Psoas muscle (tissue), 8 donors: Measurements from ENCODE around the gene TMEM131L. TPM values are rescaled to one million over a fixed set of nuclear protein-coding genes. Genes with fewer than 3 reads are reported as not detected.

Experiments
- ATAC-seq, 4 donors: fragments of 200-7000 bp; cut with Tn5 transposase; one replicate each; pipeline ENCODE4 v1.9.1; 2020; ENCODE audit warnings: moderate library complexity in 3 of 4, mild to moderate bottlenecking in 2 of 4
- DNase-seq, 2 donors: peaks; one replicate each; pipeline ENCODE4 v3.0.0-alpha.2; 2020
- H3K27ac ChIP-seq: fragments of 200-600 bp; one replicate; pipeline ENCODE4 v1.8.0; 2022
- H3K27me3 ChIP-seq, 3 donors: fragments of 200-600 bp in 1 of 3; one replicate each; pipeline versions ENCODE4 v1.6.1 to v1.8.0; 2013 to 2022; ENCODE audit warnings: low read length in 2 of 3, mild to moderate bottlenecking in 2 of 3, moderate library complexity in 1 of 3; ENCODE audit not compliant: insufficient read depth in 3 of 3
- H3K36me3 ChIP-seq, 2 donors: fragments of 200-600 bp in 1 of 2; one replicate each; pipeline versions ENCODE4 v1.6.1 to v1.8.0; 2013 to 2022; ENCODE audit warnings: low read depth in 1 of 2, mild to moderate bottlenecking in 1 of 2, moderate library complexity in 1 of 2; ENCODE audit not compliant: insufficient read depth in 1 of 2
- H3K4me1 ChIP-seq: fragments of 200-600 bp; one replicate; pipeline ENCODE4 v1.8.0; 2022
- H3K4me3 ChIP-seq: fragments of 200-600 bp; one replicate; pipeline ENCODE4 v1.8.0; 2022; ENCODE audit warnings: mild to moderate bottlenecking
- H3K9me3 ChIP-seq: fragments of 200-600 bp; one replicate; pipeline ENCODE4 v1.8.0; 2022
- WGBS, 3 donors: extraction: QIAGEN DNeasy Blood & Tissue Kit; methylation state at CpG; one replicate each; pipeline versions ENCODE4 v1.1.6 to v1.1.7; 2013; 5-methylcytosine and 5-hydroxymethylcytosine counted together
- intact Hi-C, 2 donors: fragments of 100-400 bp; cut with DNase I; formaldehyde crosslinking; loops; one replicate each; pipeline versions ENCODE4 v1.11.0 to v1.14.2; 2022
- polyA plus RNA-seq, 3 donors: library from polyadenylated mRNA; stranded (reverse); fragments of 200-250 nt; gene quantifications; one replicate each; pipeline ENCODE4 v1.2.3, GENCODE V29; 2013
- total RNA-seq, 4 donors: library from RNA; stranded (reverse); fragmentation: NEBNext Ultra II Directional in 2 of 4; extraction: Animal tissue kit (Norgen Biotek cat#: 25700) in 2 of 4; gene quantifications; one replicate each; pipeline versions ENCODE4 v1.2.1 to v1.2.4, GENCODE V29; 2021 to 2023
- TF ChIP-seq, protein P1 (sequence below): fragments of 200-600 bp; IDR thresholded peaks from one replicate; pipeline ENCODE4 v1.8.0; 2022; ENCODE audit warnings: antibody characterized with exemption
- donor health status: healthy with polysubstance abuse.
- donor health status: DM: no; HTN: no; CAD: no; lungs with moderate emphysema.
- donor health status: Bipolar disorder and iron deficiency.
- donor health status: healthy.
- donor health status: DM: yes; HTN: yes; CAD: no.
- donor health status: DM: no; HTN: no; CAD: no.
- donor health status: DM: no; HTN: no; CAD: no.
- donor health status: DM: yes; HTN: yes; CAD: no.

Gene TMEM131L
- total and polyA plus RNA-seq, 7 donors: 2.1 to 21.2 (median 6.9) TPM

- intact Hi-C loops: loop anchor here (5.0 to 10.0 kb wide), 4 partner anchors 89 to 209 kb away; partner anchors contain the start of gene MND1 (in 2 of the 2)
- no peak for DNase-seq
- Histone ChIP-seq H3K9me3 (no peaks in the 10 kb centered on the region), H3K4me1 (no peaks in the 10 kb centered on the region), H3K27me3 (no peaks in the 10 kb centered on the region), H3K4me3 (no peak overlapping the region), H3K36me3 (no peaks in the 10 kb centered on the region), H3K27ac (no peak overlapping the region)
- WGBS, 3 donors: 78 to 96% (median 79%) methylated on average over 2 of the region's 2 CpGs
- TF ChIP-seq, protein P1, sequence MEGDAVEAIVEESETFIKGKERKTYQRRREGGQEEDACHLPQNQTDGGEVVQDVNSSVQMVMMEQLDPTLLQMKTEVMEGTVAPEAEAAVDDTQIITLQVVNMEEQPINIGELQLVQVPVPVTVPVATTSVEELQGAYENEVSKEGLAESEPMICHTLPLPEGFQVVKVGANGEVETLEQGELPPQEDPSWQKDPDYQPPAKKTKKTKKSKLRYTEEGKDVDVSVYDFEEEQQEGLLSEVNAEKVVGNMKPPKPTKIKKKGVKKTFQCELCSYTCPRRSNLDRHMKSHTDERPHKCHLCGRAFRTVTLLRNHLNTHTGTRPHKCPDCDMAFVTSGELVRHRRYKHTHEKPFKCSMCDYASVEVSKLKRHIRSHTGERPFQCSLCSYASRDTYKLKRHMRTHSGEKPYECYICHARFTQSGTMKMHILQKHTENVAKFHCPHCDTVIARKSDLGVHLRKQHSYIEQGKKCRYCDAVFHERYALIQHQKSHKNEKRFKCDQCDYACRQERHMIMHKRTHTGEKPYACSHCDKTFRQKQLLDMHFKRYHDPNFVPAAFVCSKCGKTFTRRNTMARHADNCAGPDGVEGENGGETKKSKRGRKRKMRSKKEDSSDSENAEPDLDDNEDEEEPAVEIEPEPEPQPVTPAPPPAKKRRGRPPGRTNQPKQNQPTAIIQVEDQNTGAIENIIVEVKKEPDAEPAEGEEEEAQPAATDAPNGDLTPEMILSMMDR: no peak
- no peak for ATAC-seq
These were observed 32.0 kb upstream of the TMEM131L start for GRCh38 chr4:153434190-153434589.

DNA sequence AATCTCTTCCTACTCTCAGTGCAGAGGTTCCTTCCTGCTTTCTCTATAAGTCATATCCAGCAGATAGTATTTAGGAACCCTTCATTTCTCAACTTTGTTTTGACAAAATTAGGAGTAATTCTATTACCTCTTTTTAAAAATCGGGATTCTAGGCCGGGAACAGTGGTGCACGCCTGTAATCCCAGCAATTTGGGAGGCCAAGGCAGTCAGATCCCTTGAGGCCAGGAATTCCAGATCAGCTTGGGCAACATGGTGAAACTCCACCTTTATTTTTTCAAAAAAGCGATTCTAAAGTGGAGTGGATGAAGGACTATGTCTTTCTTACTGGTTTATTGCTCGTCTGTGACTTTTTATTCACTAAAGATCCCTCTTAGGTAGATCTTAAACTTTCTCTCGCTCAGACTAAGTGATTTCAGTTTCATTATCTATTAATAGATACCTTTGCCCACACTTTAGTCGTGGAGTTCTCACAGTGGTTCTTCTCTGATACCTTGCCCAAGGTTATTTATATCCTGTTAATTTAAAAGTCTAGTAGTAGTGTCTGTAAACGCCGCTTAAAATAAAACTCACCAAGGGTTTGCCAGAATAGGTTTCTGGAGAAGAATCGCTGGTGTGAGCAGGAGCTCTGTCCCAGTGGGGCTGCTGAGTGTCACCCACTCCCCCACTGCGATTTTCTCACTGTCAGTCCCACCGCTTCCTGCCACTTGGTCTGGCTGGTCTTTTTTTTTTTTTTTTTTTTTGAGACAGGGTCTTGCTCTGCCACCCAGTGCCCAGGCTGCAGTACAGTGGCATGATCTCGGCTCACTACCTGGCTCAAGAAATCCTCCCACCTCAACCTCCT lies 27.0 kb upstream of the TMEM131L start:
- peak; percentile 71 to 96 (median 93) for ATAC-seq
- H3K27ac ChIP-seq: peak overlapping the region; percentile 87

DNA sequence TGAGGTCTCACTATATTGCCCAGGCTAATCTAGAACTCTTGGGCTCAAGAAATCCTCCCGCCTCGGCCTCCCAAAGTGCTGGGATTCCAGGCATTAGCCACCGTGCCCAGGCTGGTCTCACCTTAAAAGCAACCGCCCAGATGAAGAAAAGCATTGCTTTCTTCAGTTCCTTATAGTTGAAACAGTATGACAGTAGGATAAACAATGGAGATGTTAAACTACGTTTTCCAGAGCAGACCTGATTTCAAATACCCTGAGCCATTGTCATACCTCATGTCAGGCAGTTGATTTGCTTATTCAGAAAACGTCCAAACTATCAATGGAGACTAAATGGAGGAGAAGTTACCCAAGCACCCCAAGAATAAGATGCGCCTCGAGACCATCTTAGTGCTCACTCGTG lies 26.3 kb upstream of the TMEM131L start:
- DNase-seq: no peak
- no peak for ATAC-seq
- TF ChIP-seq, protein P1: no peak
- H3K36me3 ChIP-seq: no peaks in the 10 kb centered on the region
- peak overlapping the region; percentile 87 for H3K27ac ChIP-seq
- peaks cover 5% of the 10 kb centered on the region for H3K4me1 ChIP-seq
- H3K27me3 ChIP-seq: no peaks in the 10 kb centered on the region
- H3K9me3 ChIP-seq: no peaks in the 10 kb centered on the region
- H3K4me3 ChIP-seq: peak overlapping the region; percentile 65
- intact Hi-C loops: loop anchor here (10.0 kb wide), 3 partner anchors 95 to 215 kb away; partner anchors contain the start of gene MND1 (in 1 of the 2)
- WGBS, 3 donors: 85 to 92% (median 87%) methylated on average over 9 of the region's 9 CpGs

More for the DNA sequence above, 27.0 kb upstream of the TMEM131L start:
- Histone ChIP-seq H3K27me3 (no peaks in the 10 kb centered on the region), H3K36me3 (no peaks in the 10 kb centered on the region), H3K4me1 (peaks cover 5% of the 10 kb centered on the region), H3K4me3 (peak overlapping the region; percentile 65), H3K9me3 (no peaks in the 10 kb centered on the region)
- TF ChIP-seq, protein P1: no peak
- 26 to 46% (median 28%) methylated on average over 13 of the region's 13 CpGs for WGBS, 3 donors
- DNase-seq: no peak
- intact Hi-C loops: loop anchor here (10.0 kb wide), 3 partner anchors 94 to 214 kb away; partner anchors contain the start of gene MND1 (in 1 of the 2)

GRCh38 chr4:153440475-153440874 lies 25.7 kb upstream of the TMEM131L start:
- WGBS, 3 donors: 78 to 88% (median 87%) methylated on average over 5 to 6 of the region's 6 CpGs

More at GRCh38 chr4:153440475-153440874, 25.7 kb upstream of the TMEM131L start:
- Histone ChIP-seq H3K9me3 (no peaks in the 10 kb centered on the region), H3K4me1 (peaks cover 5% of the 10 kb centered on the region), H3K4me3 (no peak overlapping the region), H3K27me3 (no peaks in the 10 kb centered on the region), H3K36me3 (no peaks in the 10 kb centered on the region), H3K27ac (no peak overlapping the region)
- DNase-seq (no peak), ATAC-seq (no peak)
- TF ChIP-seq, protein P1: no peak
- intact Hi-C loops: no loop called here
